A549 (cell line): ENCODE measurements around the gene GAL3ST2. TPM values are rescaled to one million over a fixed set of nuclear protein-coding genes. Genes with fewer than 3 reads are reported as not detected.

Experiments
- ATAC-seq, 2 experiments: fragments of 200-7000 bp in 1 of 2; fragments of >200 bp in 1 of 2; cut with Nextera tagmentation in 1 of 2; cut with Tn5 transposase in 1 of 2; 3 replicates each; pipeline versions ENCODE4 v1.8.0 to v1.9.1; 2018 to 2020; ENCODE audit warnings: mild to moderate bottlenecking in 1 of 2, moderate library complexity in 1 of 2
- CTCF ChIA-PET: fragments of 300-600 bp; sonication (Branson Sonifier 250); formaldehyde crosslinking; extraction: SDS; loops from one replicate; lab custom pipeline; 2021; ENCODE audit warnings: antibody characterized with exemption, inconsistent platforms; lab: Yijun Ruan, JAX
- POLR2A ChIA-PET: fragments of 350-600 bp; formaldehyde crosslinking; extraction: SDS; loops from one replicate; lab custom pipeline; 2021; ENCODE audit warnings: antibody characterized with exemption, inconsistent platforms; lab: Yijun Ruan, JAX
- DNase-seq, 2 experiments: peaks; one replicate each; pipeline versions ENCODE4 v3.0.0 to v3.0.0-alpha.2; 2011 to 2016; ENCODE audit warnings: low read depth in 1 of 2, low spot score in 1 of 2
- FAIRE-seq: peaks from 2 replicates; lab custom pipeline; 2011; peaks lifted over from hg19 to GRCh38; lab: Jason Lieb, UNC
- H3K27ac ChIP-seq, 2 experiments: fragments of >200 bp; sonication (Bioruptor Twin); formaldehyde crosslinking; 3 replicates each; pipeline ENCODE4 v1.5.1; 2016 to 2017
- H3K4me1 ChIP-seq: fragments of >200 bp; sonication (Bioruptor Twin); formaldehyde crosslinking; 3 replicates; pipeline ENCODE4 v1.6.1; 2016
- H3K4me2 ChIP-seq: fragments of >200 bp; sonication (Bioruptor Twin); formaldehyde crosslinking; 3 replicates; pipeline ENCODE4 v1.6.1; 2016
- H3K4me3 ChIP-seq: fragments of >200 bp; sonication (Bioruptor Twin); formaldehyde crosslinking; 3 replicates; pipeline ENCODE4 v1.5.1; 2016
- H3K9me3 ChIP-seq: fragments of >200 bp; sonication (Bioruptor Twin); formaldehyde crosslinking; 3 replicates; pipeline ENCODE4 v1.6.1; 2016
- ATOH8 ChIP-seq: fragments of 250-450 bp; sonication (Bioruptor Pico); IDR thresholded peaks from 2 replicates; pipeline ENCODE4 v1.5.0; 2020; ENCODE audit warnings: low read depth, mild to moderate bottlenecking, moderate library complexity
- CBX2 ChIP-seq: fragments of 200-600 bp; sonication (generic); IDR thresholded peaks from 2 replicates; pipeline ENCODE4 v1.6.1; 2016; ENCODE audit warnings: low read depth, mild to moderate bottlenecking, borderline replicate concordance
- CBX8 ChIP-seq: fragments of 200-600 bp; sonication (generic); IDR thresholded peaks from 2 replicates; pipeline ENCODE4 v1.6.1; 2016
- CEBPB ChIP-seq, 2 experiments: fragments of >200 bp in 1 of 2; sonication (Bioruptor Twin) in 1 of 2; formaldehyde crosslinking in 1 of 2; IDR thresholded peaks; 2 replicates each; pipeline ENCODE4 v1.6.1; 2012 to 2016
- CHD2 ChIP-seq: fragments of 150-350 bp; IDR thresholded peaks from 2 replicates; pipeline ENCODE4 v1.6.1; 2014; ENCODE audit warnings: low read length; ENCODE audit not compliant: partially characterized antibody
- E2F6 ChIP-seq: IDR thresholded peaks from 2 replicates; pipeline ENCODE4 v1.6.1; 2012; ENCODE audit warnings: low read depth, borderline replicate concordance
- EHF ChIP-seq: fragments of 250-450 bp; sonication (Bioruptor Pico); IDR thresholded peaks from 2 replicates; pipeline ENCODE4 v1.5.0; 2020; ENCODE audit warnings: mild to moderate bottlenecking
- ESRRA ChIP-seq: fragments of 150-350 bp; IDR thresholded peaks from 2 replicates; pipeline ENCODE4 v1.6.1; 2014; ENCODE audit warnings: mild to moderate bottlenecking, low read length, borderline replicate concordance
- HOXB13 ChIP-seq: fragments of 250-450 bp; sonication (Bioruptor Pico); IDR thresholded peaks from 2 replicates; pipeline ENCODE4 v1.5.0; 2020; ENCODE audit warnings: low read depth, mild to moderate bottlenecking, moderate library complexity
- JUNB ChIP-seq: fragments of >200 bp; sonication (Bioruptor Twin); formaldehyde crosslinking; IDR thresholded peaks from 2 replicates; pipeline ENCODE4 v1.6.1; 2016
- KDM1A ChIP-seq: fragments of 200-600 bp; sonication (generic); IDR thresholded peaks from 2 replicates; pipeline ENCODE4 v1.6.1; 2016; ENCODE audit warnings: low read depth, mild to moderate bottlenecking
- NPAS2 ChIP-seq: fragments of 250-450 bp; sonication (Bioruptor Pico); IDR thresholded peaks from 2 replicates; pipeline ENCODE4 v1.8.0; 2022; ENCODE audit warnings: mild to moderate bottlenecking, moderate library complexity, borderline replicate concordance
- NR3C1 ChIP-seq: fragments of >200 bp; sonication (Bioruptor Twin); formaldehyde crosslinking; IDR thresholded peaks from 3 replicates; pipeline ENCODE4 v1.6.1; 2017
- POLR2AphosphoS2 ChIP-seq: conservative IDR thresholded peaks from 2 replicates; pipeline ENCODE4 v1.6.1; 2012; ENCODE audit warnings: low read length, improper control_type of control experiment, inconsistent platforms
- RCOR1 ChIP-seq: fragments of 150-350 bp; IDR thresholded peaks from 2 replicates; pipeline ENCODE4 v1.6.1; 2014; ENCODE audit warnings: antibody characterized with exemption, low read length, low read depth
- REST ChIP-seq: fragments of 200-600 bp; sonication (generic); IDR thresholded peaks from 2 replicates; pipeline ENCODE4 v1.6.1; 2016; ENCODE audit warnings: antibody characterized with exemption, mild to moderate bottlenecking, moderate library complexity
- RNF2 ChIP-seq: fragments of 200-600 bp; sonication (generic); IDR thresholded peaks from 2 replicates; pipeline ENCODE4 v1.6.1; 2016; ENCODE audit warnings: low read depth, mild to moderate bottlenecking, antibody characterized with exemption, moderate library complexity, borderline replicate concordance
- USF2 ChIP-seq: fragments of 450-650 bp; IDR thresholded peaks from 2 replicates; pipeline ENCODE4 v1.6.1; 2014; ENCODE audit warnings: antibody characterized with exemption
- ZC3H11A ChIP-seq: fragments of 450-650 bp; IDR thresholded peaks from 2 replicates; pipeline ENCODE4 v1.6.1; 2014; ENCODE audit warnings: antibody characterized with exemption, mild to moderate bottlenecking
- ZNF302 ChIP-seq: fragments of 250-450 bp; sonication (Bioruptor Pico); IDR thresholded peaks from 2 replicates; pipeline ENCODE4 v1.9.0; 2021; ENCODE audit warnings: inconsistent platforms, mild to moderate bottlenecking, moderate library complexity
- WGBS: methylation state at CpG from one replicate; pipeline ENCODE4 v1.1.6; 2017; ENCODE audit errors: missing lambda C conversion rate; 5-methylcytosine and 5-hydroxymethylcytosine counted together
- polyA plus RNA-seq, 4 experiments: library from polyadenylated mRNA; depleted of rRNA in 3 of 4; stranded (reverse); fragments of >200 nt; fragmentation: RNase III in 1 of 4; extraction: RNeasy Plus Mini Kit Qiagen cat#74134 plus additional on column Dnase treatment in 1 of 4; gene quantifications; 2 replicates in 3 of 4; 3 replicates in 1 of 4; pipeline ENCODE4 v1.2.3, GENCODE V29; 2011 to 2017
- TF ChIP-seq, protein P1 (sequence below): fragments of 150-350 bp; IDR thresholded peaks from 2 replicates; pipeline ENCODE4 v1.6.1; 2014; ENCODE audit warnings: low read depth, mild to moderate bottlenecking, low read length

GAL3ST2 gene
- polyA plus RNA-seq, 2 of the 4 experiments (the other 2 are of a cell fraction), result 0.61 TPM; not detected in 1

DNA sequence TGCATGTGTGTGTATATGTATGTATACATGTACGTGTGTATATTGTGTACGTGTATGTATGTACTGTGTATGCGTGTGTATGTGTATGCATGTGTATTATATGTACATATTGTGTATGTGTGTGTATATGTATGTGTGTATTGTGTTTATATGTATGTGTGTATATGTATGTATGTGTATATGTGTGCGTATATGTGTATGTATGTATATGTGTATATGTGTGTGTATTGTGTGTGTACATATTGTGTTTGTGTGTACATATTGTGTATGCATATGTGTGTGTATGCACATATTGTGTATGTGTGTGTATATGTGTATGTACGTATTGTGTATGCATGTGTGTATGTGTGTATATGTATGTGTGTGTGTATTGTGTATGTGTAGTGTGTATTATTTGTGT, 16.8 kb downstream of the GAL3ST2 start:
- DNase-seq, result no peak
- no peak overlapping the region for H3K4me3 ChIP-seq
- CTCF ChIA-PET, result interaction anchor here (0.6 kb wide), 1 partner anchor 31 kb away, joined by 4 read pairs; no protein-coding TSS in a partner anchor
- TF ChIP-seq ESRRA (no peak), CEBPB (IDR thresholded peaks at IDR 0.05) (no peak), ZC3H11A (no peak), E2F6 (no peak), RCOR1 (no peak), HOXB13 (no peak), POLR2AphosphoS2 (no peak), CHD2 (no peak), JUNB (no peak), RNF2 (no peak), ATOH8 (CRISPR knock-in tag) (no peak), ZNF302 (no peak), KDM1A (no peak), EHF (CRISPR knock-in tag) (no peak), REST (no peak), NR3C1 (no peak), CBX8 (no peak)
- TF ChIP-seq, protein P1, sequence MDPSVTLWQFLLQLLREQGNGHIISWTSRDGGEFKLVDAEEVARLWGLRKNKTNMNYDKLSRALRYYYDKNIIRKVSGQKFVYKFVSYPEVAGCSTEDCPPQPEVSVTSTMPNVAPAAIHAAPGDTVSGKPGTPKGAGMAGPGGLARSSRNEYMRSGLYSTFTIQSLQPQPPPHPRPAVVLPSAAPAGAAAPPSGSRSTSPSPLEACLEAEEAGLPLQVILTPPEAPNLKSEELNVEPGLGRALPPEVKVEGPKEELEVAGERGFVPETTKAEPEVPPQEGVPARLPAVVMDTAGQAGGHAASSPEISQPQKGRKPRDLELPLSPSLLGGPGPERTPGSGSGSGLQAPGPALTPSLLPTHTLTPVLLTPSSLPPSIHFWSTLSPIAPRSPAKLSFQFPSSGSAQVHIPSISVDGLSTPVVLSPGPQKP, result no peak
- TF ChIP-seq, all 56 proteins: peak for 0
- H3K4me2 ChIP-seq, result no peak overlapping the region
- 81% methylated on average over 5 of the region's 5 CpGs for WGBS
- POLR2A ChIA-PET, result no interaction called here
- no peaks in the 10 kb centered on the region; the same call in 2 of the 3 replicates for H3K4me1 ChIP-seq
- ATAC-seq (no peak), FAIRE-seq (no peak)
- no peaks in the 10 kb centered on the region for H3K9me3 ChIP-seq
- no peak overlapping the region for H3K27ac ChIP-seq

DNA sequence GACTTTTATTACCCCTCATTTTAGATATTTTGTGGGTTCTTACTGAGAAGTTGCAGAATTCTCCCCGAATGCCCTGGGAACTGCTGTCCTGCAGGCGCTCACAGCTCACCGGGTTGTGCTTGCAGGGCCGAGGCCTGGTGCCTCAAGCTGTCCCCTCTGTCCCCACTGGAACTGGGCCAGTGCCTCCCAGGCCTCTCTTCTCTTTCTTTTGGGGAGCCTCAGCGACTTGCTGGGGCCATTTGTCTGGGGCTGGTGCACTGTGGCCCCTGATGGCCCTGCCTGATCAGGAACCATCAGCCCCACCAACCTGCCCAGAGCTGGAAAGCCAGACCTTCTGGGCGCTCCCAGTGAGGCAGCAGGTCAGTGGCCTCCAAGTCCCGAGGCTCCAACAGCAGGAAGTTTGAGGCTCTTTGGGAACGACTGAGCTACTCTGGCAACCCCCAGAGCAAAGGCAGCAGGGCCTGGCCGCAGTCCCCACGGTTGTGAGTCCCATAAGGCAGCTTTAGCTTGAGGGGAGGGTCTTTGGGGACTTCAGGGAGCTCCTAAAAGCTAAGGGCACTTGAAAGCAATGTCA, 17.7 kb downstream of the GAL3ST2 start:
- DNase-seq (no peak), FAIRE-seq (no peak)
- H3K9me3 ChIP-seq, result no peaks in the 10 kb centered on the region
- WGBS, result 71% methylated on average over 9 of the region's 10 CpGs
- no peaks in the 10 kb centered on the region; the same call in 2 of the 3 replicates for H3K4me1 ChIP-seq
- H3K27ac ChIP-seq, result no peak overlapping the region
- CTCF ChIA-PET, result interaction anchor here (0.8 to 0.9 kb wide), 2 partner anchors 19 to 84 kb away, joined by 3 to 4 read pairs; no protein-coding TSS in a partner anchor
- TF ChIP-seq NPAS2 (no peak), USF2 (no peak), CBX2 (no peak), CHD2 (no peak)
- TF ChIP-seq, all 56 proteins: peak for 0
- POLR2A ChIA-PET, result no interaction called here
- no peak overlapping the region for H3K4me2 ChIP-seq
- H3K4me3 ChIP-seq, result no peak overlapping the region
- ATAC-seq, result no peak
